Raji (cell line): ENCODE results near the gene ZDHHC21.
A peak's percentile ranks its signal among the peaks of the same experiment; 100 is the strongest.

Experiments used
- POLR2A ChIP-seq: IDR thresholded peaks from 2 replicates; pipeline ENCODE4 v1.6.1; 2011; ENCODE audit warnings: low read depth, low read length, control low read depth; ENCODE audit not compliant: insufficient read depth

The ZDHHC21 gene, protein sequence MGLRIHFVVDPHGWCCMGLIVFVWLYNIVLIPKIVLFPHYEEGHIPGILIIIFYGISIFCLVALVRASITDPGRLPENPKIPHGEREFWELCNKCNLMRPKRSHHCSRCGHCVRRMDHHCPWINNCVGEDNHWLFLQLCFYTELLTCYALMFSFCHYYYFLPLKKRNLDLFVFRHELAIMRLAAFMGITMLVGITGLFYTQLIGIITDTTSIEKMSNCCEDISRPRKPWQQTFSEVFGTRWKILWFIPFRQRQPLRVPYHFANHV

DNA sequence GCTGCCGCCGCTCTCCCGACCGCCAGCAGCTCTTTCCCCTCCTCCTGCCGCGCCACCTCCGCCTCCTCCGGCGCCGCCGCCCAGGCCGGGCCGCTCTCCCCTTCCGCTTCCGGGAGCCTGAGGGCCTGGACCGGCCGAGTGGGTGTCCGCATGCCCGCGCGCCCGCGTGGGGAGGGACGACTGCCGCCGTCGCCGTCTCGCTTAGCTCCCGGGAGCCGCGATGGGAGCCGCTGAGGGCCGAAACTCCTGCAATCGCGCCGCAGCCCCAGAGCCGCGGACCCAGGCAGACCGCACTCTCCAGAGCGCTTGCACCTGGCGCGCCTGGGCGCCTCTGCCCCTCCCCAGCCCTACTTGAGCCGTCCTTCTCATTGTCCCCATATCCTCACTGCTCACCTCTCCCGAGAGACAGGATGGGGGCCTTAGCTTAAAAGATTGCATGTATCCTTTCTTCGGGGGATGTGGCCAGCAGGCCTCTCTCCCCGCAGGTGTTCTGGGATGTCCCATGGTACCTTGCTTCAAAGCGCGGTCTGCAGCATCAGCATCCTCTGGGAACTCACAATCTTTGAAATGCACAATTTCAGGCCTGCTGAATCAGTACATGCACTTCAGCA, at the start of gene ZDHHC21:
Gene ZDHHC21 (minus strand): TSS at position 182 of the 611 bp plus-strand sequence. CDS start 19,092 bp downstream, outside the sequence.
- TF ChIP-seq POLR2A: peak; percentile 53

DNA sequence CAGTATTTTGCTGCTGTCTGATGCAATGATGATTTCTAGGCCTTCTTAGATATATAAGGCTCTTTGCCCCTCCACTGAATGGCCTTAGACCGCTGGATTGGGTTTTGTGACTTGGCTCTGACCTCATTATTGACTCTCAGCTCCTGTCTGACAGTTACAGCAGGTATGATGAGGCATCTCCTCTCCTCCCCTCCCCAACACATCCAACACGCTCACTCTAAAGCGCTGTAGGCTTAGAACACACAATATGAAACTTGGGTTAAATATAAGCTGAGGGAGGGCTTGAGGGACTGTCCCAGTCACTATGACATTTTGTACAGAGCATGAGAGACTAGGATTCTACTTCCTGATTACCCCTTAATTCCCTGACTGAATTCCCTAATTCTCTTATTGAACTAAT, 48.1 kb upstream of the ZDHHC21 start:
- no peak for TF ChIP-seq POLR2A

GRCh38 chr9:14733133-14733532, 39.9 kb upstream of the ZDHHC21 start:
- TF ChIP-seq POLR2A: no peak

DNA sequence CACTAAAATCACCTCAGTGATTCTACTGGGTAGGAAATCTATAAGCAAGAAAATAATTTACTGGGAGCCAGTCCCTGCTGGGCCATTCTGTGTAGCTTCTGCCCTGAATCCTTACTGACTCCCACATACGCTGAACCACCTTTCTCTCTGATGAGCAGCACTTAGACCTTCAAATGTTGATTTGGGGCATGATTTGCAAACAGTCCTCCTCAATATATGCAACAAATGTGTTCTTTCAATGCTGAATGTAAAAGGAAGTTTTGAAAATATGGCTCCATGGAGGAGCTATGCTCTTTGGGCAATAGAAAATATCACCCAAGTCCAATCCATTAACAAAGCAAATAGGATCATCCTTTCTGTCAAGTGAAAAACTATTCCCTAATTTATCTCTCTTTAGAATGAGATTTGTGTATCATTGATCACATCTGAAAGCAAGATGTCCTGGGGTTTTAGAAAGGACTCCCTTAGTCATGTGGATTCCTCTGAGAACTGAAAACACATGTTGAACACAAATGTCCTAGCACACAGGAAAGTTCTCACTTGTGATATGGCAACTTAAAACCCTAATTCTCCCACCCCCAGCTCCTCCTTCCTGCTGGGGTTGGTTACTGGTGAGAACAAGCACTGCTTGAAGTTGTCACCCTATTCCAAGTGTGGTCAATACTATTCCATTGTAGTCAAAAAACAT, 38.2 kb upstream of the ZDHHC21 start:
- no peak for TF ChIP-seq POLR2A

GRCh38 chr9:14730461-14730898, 37.2 kb upstream of the ZDHHC21 start:
- no peak for TF ChIP-seq POLR2A

GRCh38 chr9:14723301-14723700, 30.1 kb upstream of the ZDHHC21 start:
- TF ChIP-seq POLR2A: no peak

- TF ChIP-seq POLR2A: no peak
Observed at GRCh38 chr9:14722391-14723035, 29.3 kb upstream of the ZDHHC21 start, which contains the start of gene CER1. TSS of gene CER1 (minus strand) at chr9:14722733. CDS start at chr9:14722672, 61 bp downstream.

- TF ChIP-seq POLR2A: no peak
Observed at GRCh38 chr9:14719231-14719923, 26.1 kb upstream of the ZDHHC21 start.

- no peak for TF ChIP-seq POLR2A
Observed at GRCh38 chr9:14715102-14715501, 21.9 kb upstream of the ZDHHC21 start.

DNA sequence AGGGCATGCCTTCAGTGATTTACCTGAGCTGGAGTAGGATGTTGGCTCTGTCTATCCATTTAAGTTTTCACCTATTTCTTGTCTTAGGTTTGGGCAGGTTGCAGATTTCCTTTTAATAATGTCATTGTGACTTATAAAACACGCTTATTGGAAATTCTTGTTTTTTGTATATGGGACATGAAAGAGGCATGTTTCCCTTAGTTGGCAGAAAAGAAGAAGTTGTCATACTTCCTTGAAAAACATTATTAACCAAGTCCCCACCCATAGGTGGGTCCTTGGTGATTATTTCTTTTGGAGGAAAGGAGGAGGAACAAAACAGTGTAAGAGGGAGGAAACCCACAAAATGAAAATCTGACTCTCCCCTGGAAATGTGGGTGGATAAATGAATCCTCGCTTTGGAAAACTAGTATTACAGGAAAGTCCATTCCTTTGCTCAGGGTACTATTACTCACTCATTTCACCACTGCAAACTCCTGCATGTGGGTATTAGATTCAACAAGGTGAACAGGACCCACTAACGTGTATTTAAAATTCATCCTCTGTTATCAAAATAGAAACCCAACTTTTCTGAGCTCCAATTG, 20.0 kb upstream of the ZDHHC21 start:
- TF ChIP-seq POLR2A: no peak

DNA sequence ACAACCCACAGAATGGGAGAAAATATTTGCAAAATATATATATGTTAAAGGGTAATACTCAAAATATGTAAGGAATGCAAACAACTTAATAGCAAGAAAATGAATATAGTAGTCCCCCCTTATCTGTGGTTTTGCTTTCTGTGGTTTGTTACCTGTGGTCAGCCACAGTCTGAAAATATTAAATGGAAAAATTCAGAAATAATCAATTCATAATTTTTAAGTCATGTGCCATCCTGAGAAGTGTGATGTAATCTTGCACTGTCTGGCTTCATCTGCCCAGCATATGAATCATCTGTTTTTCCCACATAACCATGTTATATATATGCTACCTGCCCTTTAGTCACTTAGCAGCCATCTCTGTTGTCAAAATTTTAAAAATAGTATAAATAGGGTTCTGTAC, 17.6 kb upstream of the ZDHHC21 start:
- no peak for TF ChIP-seq POLR2A

GRCh38 chr9:14706530-14707140, 13.4 kb upstream of the ZDHHC21 start:
- no peak for TF ChIP-seq POLR2A

DNA sequence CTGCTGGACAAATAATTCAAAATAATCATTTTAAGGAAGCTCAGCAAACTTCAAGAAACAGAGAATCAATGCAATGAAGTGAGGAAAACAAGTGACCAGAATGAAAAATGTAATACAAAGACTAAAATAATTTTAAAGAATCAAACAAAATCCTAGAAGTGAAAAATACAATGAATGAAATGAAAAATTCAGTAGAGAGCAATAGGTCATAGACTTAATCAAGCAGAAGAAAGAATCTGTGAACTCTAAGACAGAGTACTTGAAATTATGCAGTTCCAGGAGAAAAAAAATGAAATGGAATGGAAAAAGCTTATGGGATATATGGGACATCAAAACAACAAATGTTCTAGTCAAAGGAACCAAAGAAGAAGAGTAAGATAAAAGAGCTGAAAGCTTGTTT, 11.8 kb upstream of the ZDHHC21 start:
- no peak for TF ChIP-seq POLR2A

DNA sequence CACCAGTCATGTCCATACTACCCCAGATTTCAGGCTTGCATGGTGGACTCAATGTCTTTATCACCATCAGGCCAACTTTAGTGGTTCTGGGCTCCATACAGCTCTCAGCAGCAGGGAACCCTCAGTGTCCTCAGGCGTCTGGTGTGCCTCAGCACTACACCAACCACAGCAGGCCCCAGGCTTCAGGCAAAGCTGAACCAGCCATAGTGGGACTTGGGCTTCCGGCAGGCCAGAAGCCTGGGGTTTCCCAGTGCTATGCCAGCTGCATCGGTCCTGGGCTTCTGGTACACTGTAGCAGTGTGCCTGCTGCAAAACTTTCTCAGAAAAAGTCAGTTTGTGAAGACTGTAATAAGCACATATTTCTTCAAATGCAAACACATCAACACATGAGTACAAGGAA, 11.0 kb upstream of the ZDHHC21 start:
- TF ChIP-seq POLR2A: no peak

- no peak for TF ChIP-seq POLR2A
Observed at GRCh38 chr9:14702200-14702720, 9.0 kb upstream of the ZDHHC21 start.
